ENCODE results near the gene FES. TPM values are rescaled to one million over a fixed set of nuclear protein-coding genes. Genes with fewer than 3 reads are reported as not detected.

Gene FES
- total and polyA plus RNA-seq, 2 of the 13 experiments (the other 11 are each of a cell fraction or from before 2014, with no cell fraction given): 4.0 to 9.5 TPM

- TF ChIP-seq ZNF687 (CRISPR knock-in tag; IDR thresholded peaks at IDR 0.05): peak; percentile 76
- TF ChIP-seq SNAPC5 (CRISPR knock-in tag; IDR thresholded peaks at IDR 0.05; ENCODE audit: borderline replicate concordance): no peak
- peak; percentile 65; the same call in 1 of the 2 replicates for TF ChIP-seq ZNF777 (CRISPR knock-in tag; IDR thresholded peaks at IDR 0.05)
- peak; percentile 27; the same call in 1 of the 2 replicates for TF ChIP-seq TFDP1 (CRISPR knock-in tag; IDR thresholded peaks at IDR 0.05; ENCODE audit: borderline replicate concordance)
- TF ChIP-seq HNRNPLL (IDR thresholded peaks at IDR 0.05; ENCODE audit: low read depth, low read length, poor library complexity, severe bottlenecking): peak; percentile 87
- peak; percentile 57; the same call in 1 of the 2 replicates for TF ChIP-seq MIXL1 (CRISPR knock-in tag; IDR thresholded peaks at IDR 0.05)
- no peak for TF ChIP-seq KIAA2018 (CRISPR knock-in tag; IDR thresholded peaks at IDR 0.05; ENCODE audit: borderline replicate concordance)
- peak; percentile 94 for TF ChIP-seq KDM2A (CRISPR knock-in tag; IDR thresholded peaks at IDR 0.05; ENCODE audit: borderline replicate concordance, low read depth)
- TF ChIP-seq FOXA1 (IDR thresholded peaks at IDR 0.05): no peak
- TF ChIP-seq FOXA1 (CRISPR knock-in tag; IDR thresholded peaks at IDR 0.05): 0 out of 2 replicates have a peak, but pooled peaks have one; percentile 18
- TF ChIP-seq SOX13 (IDR thresholded peaks at IDR 0.05): no peak
- 0 out of 4 replicates have a peak, but pooled peaks of 1 of the 2 experiments have one; percentile 26 for TF ChIP-seq SOX13 (CRISPR knock-in tag; conservative IDR thresholded peaks at IDR 0.05 in 1 of 2, IDR thresholded peaks at IDR 0.05 in 1 of 2)
- peak; percentile 11; the same call in 1 of the 2 replicates for TF ChIP-seq SP5 (CRISPR knock-in tag; IDR thresholded peaks at IDR 0.05; ENCODE audit: borderline replicate concordance, low read depth)
- peak; percentile 52; the same call in 1 of the 2 replicates for TF ChIP-seq RAD21 (CRISPR knock-in tag; IDR thresholded peaks at IDR 0.05)
- 0 out of 2 replicates have a peak, but pooled peaks have one; percentile 40 for TF ChIP-seq ZBTB7A (CRISPR knock-in tag; IDR thresholded peaks at IDR 0.05)
Measured at GRCh38 chr15:90902040-90902839, 17.9 kb downstream of the FES start (continued).

All from HepG2 (cell line).